SW 1271 (cell line): Measurements from ENCODE around the gene NEGR1.

Experiments
- DNase-seq, 2 experiments: peaks; one replicate each; lab custom pipeline; 2025; lab: John Stamatoyannopoulos, UW

NEGR1 gene

DNA sequence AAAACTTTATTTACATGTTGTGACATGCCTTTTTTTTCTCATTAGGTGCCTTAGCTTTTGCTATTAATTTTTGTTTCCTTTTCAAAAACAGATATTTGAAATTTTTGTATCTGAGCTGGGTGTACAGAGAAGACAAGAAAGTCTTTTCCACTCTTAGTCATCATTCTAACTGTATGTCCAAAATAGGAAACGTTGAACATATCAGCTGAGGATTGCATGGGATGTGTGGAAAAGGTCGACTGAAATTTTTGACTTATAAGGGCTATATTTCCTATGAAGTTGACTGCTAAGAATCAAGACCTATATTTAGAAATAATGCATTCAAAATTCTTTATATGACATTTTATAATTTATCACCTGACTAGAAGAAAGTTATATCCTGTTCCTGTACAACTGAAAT is 931.5 kb downstream of the NEGR1 start:
- no peak for DNase-seq

DNA sequence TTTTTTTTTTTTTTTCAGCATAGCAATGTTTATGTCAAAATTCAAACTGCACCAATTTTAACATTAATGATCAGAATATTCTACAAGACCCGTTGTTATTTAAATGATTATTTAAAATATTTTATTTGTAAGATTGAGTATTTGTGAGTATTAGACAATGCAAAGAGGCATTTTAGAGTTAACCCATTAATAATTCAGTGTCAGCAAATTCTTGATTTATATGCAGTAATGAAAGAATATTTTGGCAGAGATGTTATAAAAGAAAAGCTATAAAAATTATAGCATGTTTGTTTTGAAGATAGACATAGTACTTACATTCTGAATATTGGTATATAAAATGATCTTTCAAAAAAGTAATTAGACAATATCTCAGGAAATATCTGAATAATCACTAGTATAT is 932.0 kb downstream of the NEGR1 start:
- no peak for DNase-seq
